Chondrocyte (in vitro differentiated cells): ENCODE data around the gene DAZAP1. TPM values are rescaled to one million over a fixed set of nuclear protein-coding genes. Genes with fewer than 3 reads are reported as not detected.

ENCODE experiments used
- DNase-seq: peaks from one replicate; pipeline ENCODE4 v3.0.0; 2021; ENCODE audit warnings: mixed read lengths, low spot score
- H3K27ac Mint-ChIP-seq: one replicate; pipeline ENCODE4 v1.8.0; 2021; ENCODE audit warnings: mild to moderate bottlenecking, moderate library complexity, mixed read lengths; ENCODE audit not compliant: unreplicated experiment
- H3K27me3 Mint-ChIP-seq: 2 replicates; pipeline ENCODE4 v1.8.0; 2021; ENCODE audit warnings: low read depth, mixed read lengths
- H3K36me3 Mint-ChIP-seq: 2 replicates; pipeline ENCODE4 v1.8.0; 2021; ENCODE audit warnings: low read depth, mixed read lengths
- H3K4me1 Mint-ChIP-seq: 2 replicates; pipeline ENCODE4 v1.8.0; 2021; ENCODE audit warnings: low read depth, mild to moderate bottlenecking, mixed read lengths
- H3K4me3 Mint-ChIP-seq: one replicate; pipeline ENCODE4 v1.8.0; 2021; ENCODE audit warnings: mild to moderate bottlenecking, moderate library complexity, mixed read lengths; ENCODE audit not compliant: unreplicated experiment
- H3K9me3 Mint-ChIP-seq: 2 replicates; pipeline ENCODE4 v1.8.0; 2021; ENCODE audit warnings: low read depth, mixed read lengths
- total RNA-seq: library from RNA; stranded (reverse); gene quantifications from 3 replicates; pipeline ENCODE4 v1.2.1, GENCODE V29; 2021
- TF ChIP-seq, protein P1 (sequence below): fragments of 200-600 bp; sonication (generic); IDR thresholded peaks from 2 replicates; pipeline ENCODE4 v1.5.0; 2021; ENCODE audit warnings: antibody characterized with exemption, mild to moderate bottlenecking, moderate library complexity

The DAZAP1 gene
- total RNA-seq, 1 donor from 2014 or later: 88.0 TPM

DNA sequence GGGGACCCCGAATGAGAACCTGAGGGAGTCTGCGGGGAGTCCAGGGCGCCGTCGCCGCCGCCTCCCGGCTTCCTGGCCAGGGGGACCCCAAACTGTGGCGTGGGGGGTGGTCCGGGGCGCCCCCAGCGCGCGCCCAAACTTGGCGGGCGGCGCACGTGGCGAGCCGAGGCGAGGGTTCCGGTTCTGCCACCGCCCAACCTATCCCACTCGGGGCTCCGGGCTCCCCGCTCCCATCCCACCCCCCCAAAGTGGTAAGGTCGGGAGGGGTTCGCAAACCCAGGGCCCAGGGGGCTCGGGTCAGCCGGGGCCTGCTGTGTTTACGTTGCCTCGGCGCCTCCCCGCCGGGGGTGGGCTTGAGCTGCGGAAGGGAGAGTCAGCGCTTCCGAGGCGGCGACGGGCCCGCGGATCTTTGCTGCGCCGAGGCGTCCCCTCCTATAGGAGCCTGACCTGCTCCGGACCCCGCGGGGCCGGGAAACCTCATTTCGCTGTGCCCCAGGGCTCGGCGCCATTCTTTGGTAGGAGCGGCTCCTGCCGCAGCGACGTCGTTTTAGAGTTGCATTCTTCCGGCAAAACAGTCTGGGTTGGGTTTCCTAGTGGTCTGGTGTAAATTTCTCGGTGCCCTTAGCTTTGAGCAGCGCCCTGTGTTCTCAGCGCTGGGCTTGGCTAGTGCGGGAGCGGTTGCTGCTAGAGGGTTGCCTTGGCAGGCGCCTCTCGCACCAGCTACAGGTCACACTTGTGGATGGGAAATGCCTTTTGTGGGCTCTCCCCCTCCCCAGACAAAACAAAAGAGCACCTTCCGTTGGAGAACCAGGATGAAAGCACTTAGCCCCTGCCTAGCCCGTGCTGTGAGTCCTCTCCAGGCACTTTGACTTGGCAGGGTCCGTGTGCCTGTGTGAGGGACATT lies 1.2 kb downstream of the DAZAP1 start:
- no peaks in the 10 kb centered on the region for H3K36me3 Mint-ChIP-seq
- peaks cover 41% of the 10 kb centered on the region for H3K4me1 Mint-ChIP-seq
- peak; percentile 86 for DNase-seq
- TF ChIP-seq, protein P1, sequence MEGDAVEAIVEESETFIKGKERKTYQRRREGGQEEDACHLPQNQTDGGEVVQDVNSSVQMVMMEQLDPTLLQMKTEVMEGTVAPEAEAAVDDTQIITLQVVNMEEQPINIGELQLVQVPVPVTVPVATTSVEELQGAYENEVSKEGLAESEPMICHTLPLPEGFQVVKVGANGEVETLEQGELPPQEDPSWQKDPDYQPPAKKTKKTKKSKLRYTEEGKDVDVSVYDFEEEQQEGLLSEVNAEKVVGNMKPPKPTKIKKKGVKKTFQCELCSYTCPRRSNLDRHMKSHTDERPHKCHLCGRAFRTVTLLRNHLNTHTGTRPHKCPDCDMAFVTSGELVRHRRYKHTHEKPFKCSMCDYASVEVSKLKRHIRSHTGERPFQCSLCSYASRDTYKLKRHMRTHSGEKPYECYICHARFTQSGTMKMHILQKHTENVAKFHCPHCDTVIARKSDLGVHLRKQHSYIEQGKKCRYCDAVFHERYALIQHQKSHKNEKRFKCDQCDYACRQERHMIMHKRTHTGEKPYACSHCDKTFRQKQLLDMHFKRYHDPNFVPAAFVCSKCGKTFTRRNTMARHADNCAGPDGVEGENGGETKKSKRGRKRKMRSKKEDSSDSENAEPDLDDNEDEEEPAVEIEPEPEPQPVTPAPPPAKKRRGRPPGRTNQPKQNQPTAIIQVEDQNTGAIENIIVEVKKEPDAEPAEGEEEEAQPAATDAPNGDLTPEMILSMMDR: peak; percentile 21
- H3K27me3 Mint-ChIP-seq: no peaks in the 10 kb centered on the region
- no peaks in the 10 kb centered on the region for H3K9me3 Mint-ChIP-seq
- peak overlapping the region; percentile 91 for H3K27ac Mint-ChIP-seq
- peak overlapping the region; percentile 87 for H3K4me3 Mint-ChIP-seq

GRCh38 chr19:1409204-1410005 lies 2.0 kb downstream of the DAZAP1 start:
- TF ChIP-seq, protein P1: no peak
- no peaks in the 10 kb centered on the region for H3K9me3 Mint-ChIP-seq

GRCh38 chr19:1410136-1410786 lies 2.9 kb downstream of the DAZAP1 start:
- peaks cover 47% of the 10 kb centered on the region for H3K4me1 Mint-ChIP-seq
- H3K4me3 Mint-ChIP-seq: peak overlapping the region; percentile 87
- no peaks in the 10 kb centered on the region for H3K27me3 Mint-ChIP-seq
- H3K9me3 Mint-ChIP-seq: no peaks in the 10 kb centered on the region
- H3K27ac Mint-ChIP-seq: peak overlapping the region; percentile 81
- H3K36me3 Mint-ChIP-seq: no peaks in the 10 kb centered on the region
- TF ChIP-seq, protein P1: no peak
- peak; percentile 90 for DNase-seq

More at GRCh38 chr19:1409204-1410005, 2.0 kb downstream of the DAZAP1 start:
- peak overlapping the region; percentile 87 for H3K4me3 Mint-ChIP-seq
- H3K27ac Mint-ChIP-seq: peak overlapping the region; percentile 91
- no peaks in the 10 kb centered on the region for H3K27me3 Mint-ChIP-seq
- H3K36me3 Mint-ChIP-seq: no peaks in the 10 kb centered on the region
- DNase-seq: peak; percentile 86
- H3K4me1 Mint-ChIP-seq: peaks cover 41% of the 10 kb centered on the region

GRCh38 chr19:1410789-1411188 lies 3.4 kb downstream of the DAZAP1 start:
- peaks cover 52% of the 10 kb centered on the region for H3K4me1 Mint-ChIP-seq

More at GRCh38 chr19:1410789-1411188, 3.4 kb downstream of the DAZAP1 start:
- Mint-ChIP-seq H3K27me3 (no peaks in the 10 kb centered on the region), H3K4me3 (no peak overlapping the region), H3K9me3 (no peaks in the 10 kb centered on the region), H3K36me3 (no peaks in the 10 kb centered on the region), H3K27ac (peak overlapping the region; percentile 81)
- DNase-seq: no peak
- TF ChIP-seq, protein P1: no peak
